Coronary artery (tissue), 2 donors: ENCODE results near the gene CISTR.
A peak's percentile ranks its signal among the peaks of the same experiment; 100 is the strongest.

Experiments
- DNase-seq: peaks from one replicate; pipeline ENCODE4 v3.0.0-alpha.2; 2017; ENCODE audit warnings: low spot score
- H3K27ac ChIP-seq, 2 donors: fragments of 200-600 bp; sonication (generic); one replicate each; pipeline ENCODE4 v1.5.1; 2016 to 2019
- H3K4me3 ChIP-seq: fragments of 200-600 bp; sonication (generic); 2 replicates; pipeline ENCODE4 v1.5.1; 2016; ENCODE audit warnings: mild to moderate bottlenecking, moderate library complexity
- CTCF ChIP-seq: fragments of 200-600 bp; sonication (generic); IDR thresholded peaks from one replicate; pipeline ENCODE4 v1.5.1; 2019; ENCODE audit warnings: antibody characterized with exemption

The CISTR gene

DNA sequence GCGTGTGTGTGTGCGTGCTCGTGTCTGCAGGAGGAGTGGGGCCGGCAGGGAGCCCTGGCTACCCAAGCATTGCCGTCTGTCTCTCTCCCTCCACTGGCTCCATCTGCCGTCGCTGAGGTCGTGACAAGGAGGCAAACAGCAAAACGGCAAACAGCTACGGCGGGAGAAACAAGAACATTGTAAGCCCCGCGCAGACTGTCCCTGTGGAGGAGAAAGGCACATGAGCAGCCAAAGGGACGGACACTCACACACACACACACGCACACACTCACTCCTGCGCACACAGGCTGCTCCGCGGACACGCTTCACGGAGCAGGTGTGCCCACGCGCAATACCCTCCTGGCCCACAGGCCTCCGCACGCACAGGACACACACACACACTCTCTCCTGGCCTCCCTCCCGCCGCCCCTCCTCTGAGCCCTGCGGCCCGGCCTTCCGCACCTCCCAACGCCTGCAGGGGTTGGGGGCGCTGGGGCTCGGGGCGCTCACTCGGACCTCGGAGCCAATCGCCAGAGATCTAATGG, 905 bp downstream of the CISTR start:
- no peak overlapping the region for H3K27ac ChIP-seq
- DNase-seq: no peak
- H3K4me3 ChIP-seq: peak overlapping the region; percentile 78
- no peak for TF ChIP-seq CTCF

GRCh38 chr12:53749986-53750811, 1.6 kb downstream of the CISTR start:
- no peak for DNase-seq
- Histone ChIP-seq H3K4me3 (peak overlapping the region; percentile 78), H3K27ac (no peak overlapping the region)
- no peak for TF ChIP-seq CTCF

- DNase-seq: no peak
- Histone ChIP-seq H3K4me3 (no peak overlapping the region), H3K27ac (no peak overlapping the region)
- no peak for TF ChIP-seq CTCF
These were observed 3.5 kb downstream of the CISTR start for GRCh38 chr12:53748072-53748840.

DNA sequence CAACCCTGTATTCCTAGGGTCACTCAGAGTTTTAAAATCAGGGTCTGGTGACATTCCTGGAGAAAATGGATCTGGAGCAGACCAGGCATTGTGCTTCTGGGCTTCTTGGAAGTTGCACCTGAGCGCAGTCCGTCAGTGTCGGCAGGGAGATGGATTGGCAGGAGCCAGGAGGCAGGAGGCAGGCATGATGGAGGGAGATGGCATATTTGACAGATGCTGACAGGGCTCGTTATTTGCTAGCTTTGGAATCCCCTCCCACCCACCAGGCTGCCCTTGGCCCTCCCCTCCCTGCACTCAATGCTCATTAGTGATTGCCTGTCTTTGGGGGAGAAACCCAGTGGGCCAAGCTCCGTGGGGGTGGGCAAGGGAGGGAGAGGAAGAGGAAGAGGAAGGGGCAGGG, 4.7 kb downstream of the CISTR start:
- no peak for TF ChIP-seq CTCF
- no peak for DNase-seq
- Histone ChIP-seq H3K27ac (no peak overlapping the region), H3K4me3 (no peak overlapping the region)

DNA sequence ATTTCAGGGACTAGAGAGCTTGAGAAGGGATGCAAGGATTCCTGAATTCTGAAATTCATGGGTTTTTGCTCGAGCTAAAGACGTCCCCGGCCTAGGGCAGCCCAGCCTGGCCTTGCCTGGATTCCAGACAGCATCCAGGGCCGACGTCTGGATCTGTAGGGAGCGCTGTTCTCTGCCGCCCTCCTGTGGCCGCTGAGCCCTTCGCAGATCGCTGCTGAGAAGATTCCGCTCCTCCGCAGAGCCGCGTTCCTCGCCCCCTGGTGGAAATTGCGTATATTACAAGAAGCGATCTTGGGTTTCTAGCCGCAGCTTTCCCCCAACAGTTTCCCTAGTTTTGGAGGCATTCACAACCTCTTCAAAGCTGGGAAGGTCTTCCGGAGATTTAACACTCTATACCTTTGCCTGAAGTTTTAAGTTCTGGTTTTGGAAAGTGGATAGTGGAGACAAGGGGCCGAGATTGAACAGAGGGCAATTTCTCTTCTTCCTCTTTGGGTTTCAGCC, 5.1 kb downstream of the CISTR start:
- TF ChIP-seq CTCF: peak; percentile 98
- Histone ChIP-seq H3K27ac (no peak overlapping the region), H3K4me3 (no peak overlapping the region)
- DNase-seq: peak; percentile 91

DNA sequence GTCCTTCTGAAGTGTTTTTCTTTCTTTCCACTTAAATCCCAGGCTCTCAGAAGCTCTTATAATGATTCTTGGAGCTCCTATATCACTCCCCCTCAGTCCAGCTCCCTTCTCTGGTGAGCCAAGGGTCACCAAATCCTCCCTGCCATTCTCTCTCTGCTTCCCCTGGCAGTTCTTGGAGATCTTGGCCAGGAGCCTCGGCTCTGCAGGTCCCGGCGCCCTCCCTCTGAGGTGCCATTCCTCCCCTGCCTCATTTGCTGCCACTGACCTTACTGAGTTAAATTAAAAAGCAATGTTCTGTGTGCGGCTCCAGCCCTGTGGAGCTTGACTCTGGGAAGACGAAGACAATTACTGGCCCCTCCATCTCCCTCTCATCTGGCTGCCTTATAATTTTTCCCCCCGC, 7.0 kb downstream of the CISTR start:
- no peak for TF ChIP-seq CTCF
- Histone ChIP-seq H3K27ac (no peak overlapping the region), H3K4me3 (no peak overlapping the region)
- no peak for DNase-seq
